ENCODE data around the gene TMEM82. TPM values are rescaled to one million over a fixed set of nuclear protein-coding genes. Genes with fewer than 3 reads are reported as not detected.
A peak's percentile ranks its signal among the peaks of the same experiment; 100 is the strongest.

Gene TMEM82
- polyA plus RNA-seq, 1 donor, result 15.6 TPM

DNA sequence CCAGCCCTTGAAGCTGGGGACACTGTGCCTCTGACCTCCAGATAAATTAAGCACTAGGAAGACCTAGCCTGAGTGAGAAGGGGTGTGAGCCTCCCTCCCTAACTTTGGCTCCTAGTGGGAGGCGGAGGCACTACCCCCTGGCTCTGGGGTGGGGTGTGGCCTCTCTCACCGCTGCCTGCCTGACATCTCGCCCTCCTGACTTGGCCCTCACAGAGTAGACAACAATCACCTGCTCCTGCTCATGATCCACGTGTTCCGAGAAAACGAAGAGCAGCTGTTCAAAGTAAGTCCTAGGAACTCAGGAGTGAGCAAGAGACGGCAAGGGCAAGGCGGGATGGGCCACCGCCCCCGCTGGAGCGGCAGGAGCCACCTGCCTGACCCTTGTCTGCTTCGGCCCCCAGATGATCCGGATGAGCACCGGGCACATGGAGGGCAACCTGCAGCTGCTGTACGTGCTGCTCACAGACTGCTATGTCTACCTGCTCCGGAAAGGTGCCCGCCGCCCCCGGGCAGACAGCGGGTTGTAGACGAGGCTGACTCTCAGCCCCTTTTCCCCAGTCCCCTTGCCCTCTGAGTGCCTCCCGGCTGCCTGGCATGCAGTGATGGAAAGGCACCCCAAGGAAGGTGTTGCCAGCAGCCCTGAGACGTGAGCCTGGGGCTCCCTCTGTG lies 14.3 kb upstream of the TMEM82 start:
- Histone ChIP-seq H3K9me3 (ENCODE audit: control insufficient read depth, low read depth, low read length) (no peaks in the 10 kb centered on the region), H3K36me3 (ENCODE audit: control insufficient read depth, insufficient read depth, low read length) (peaks cover 93% of the 10 kb centered on the region), H3K27me3 (ENCODE audit: control insufficient read depth, insufficient read depth, low read length) (no peaks in the 10 kb centered on the region), H3K27ac (ENCODE audit: low read length) (no peak overlapping the region), H3K4me3 (ENCODE audit: low read length) (no peak overlapping the region), H3K4me1 (ENCODE audit: control insufficient read depth, insufficient read depth, low read length) (no peaks in the 10 kb centered on the region)
- no CpG with 5 or more reads among the region's 23 CpGs for WGBS (ENCODE audit: insufficient coverage, low lambda C conversion rate)
- DNase-seq, result no peak

DNA sequence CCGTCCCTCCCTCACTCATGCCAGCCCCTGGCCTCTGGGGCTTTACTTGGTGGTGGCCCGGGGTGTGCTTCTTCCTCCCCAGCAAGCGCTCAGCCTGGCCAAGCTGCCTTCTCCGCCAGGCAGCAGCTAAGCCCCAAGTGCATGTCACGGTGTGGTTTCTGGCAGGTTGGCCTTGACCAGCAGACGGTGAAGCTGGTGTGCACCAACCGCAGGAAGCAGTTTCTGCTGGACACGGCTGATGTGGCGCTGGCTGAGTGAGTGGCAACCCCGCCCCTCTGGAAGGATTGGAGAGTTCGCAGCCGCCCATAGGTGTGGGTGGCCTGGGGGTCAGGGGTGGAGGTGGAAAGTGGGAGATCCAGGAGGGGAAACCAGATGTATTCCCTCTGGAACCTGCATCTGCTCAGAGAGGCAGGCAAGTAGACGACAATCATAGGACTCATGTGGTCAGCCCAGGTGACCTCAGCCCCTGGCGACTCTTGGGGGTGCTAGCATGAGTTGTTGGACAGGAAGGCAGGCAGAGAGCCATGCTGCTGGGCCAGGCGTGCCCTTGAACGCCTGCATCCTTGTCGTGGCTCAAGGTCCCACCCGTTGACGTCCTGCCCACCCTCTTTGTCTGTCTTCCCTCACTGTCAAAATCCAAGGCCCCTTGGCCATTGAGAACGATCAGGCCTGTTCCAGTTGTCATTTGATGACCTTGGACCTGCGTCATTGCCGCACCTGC lies 13.2 kb upstream of the TMEM82 start:
- peaks cover 94% of the 10 kb centered on the region for H3K36me3 ChIP-seq (ENCODE audit: control insufficient read depth, insufficient read depth, low read length)
- no peak overlapping the region for H3K27ac ChIP-seq (ENCODE audit: low read length)
- no peaks in the 10 kb centered on the region for H3K4me1 ChIP-seq (ENCODE audit: control insufficient read depth, insufficient read depth, low read length)
- WGBS (ENCODE audit: insufficient coverage, low lambda C conversion rate), result no CpG with 5 or more reads among the region's 22 CpGs
- no peak overlapping the region for H3K4me3 ChIP-seq (ENCODE audit: low read length)
- H3K9me3 ChIP-seq (ENCODE audit: control insufficient read depth, low read depth, low read length), result peaks cover 3% of the 10 kb centered on the region
- DNase-seq, result no peak
- H3K27me3 ChIP-seq (ENCODE audit: control insufficient read depth, insufficient read depth, low read length), result no peaks in the 10 kb centered on the region

DNA sequence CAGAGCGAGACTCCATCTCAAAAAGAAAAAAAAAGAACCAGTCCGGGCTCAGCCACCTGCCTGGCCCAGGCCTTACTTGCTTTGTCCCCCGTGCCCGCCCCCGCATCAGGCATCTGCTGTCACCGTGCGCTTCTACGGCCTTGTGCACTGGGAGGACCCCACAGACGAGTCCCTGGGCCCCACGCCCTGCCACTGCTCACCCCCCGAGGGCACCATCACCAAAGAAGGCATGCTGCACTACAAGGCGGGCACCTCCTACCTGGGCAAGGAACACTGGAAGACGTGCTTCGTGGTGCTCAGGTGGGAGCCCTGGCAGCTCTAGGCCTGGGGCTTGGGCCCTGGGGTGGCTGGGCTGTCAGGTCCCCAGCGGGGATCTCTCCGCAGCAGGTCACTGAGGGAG lies 11.9 kb upstream of the TMEM82 start:
- Histone ChIP-seq H3K27me3 (ENCODE audit: control insufficient read depth, insufficient read depth, low read length) (no peaks in the 10 kb centered on the region), H3K4me3 (ENCODE audit: low read length) (no peak overlapping the region), H3K4me1 (ENCODE audit: control insufficient read depth, insufficient read depth, low read length) (peaks cover 9% of the 10 kb centered on the region), H3K36me3 (ENCODE audit: control insufficient read depth, insufficient read depth, low read length) (peaks cover 92% of the 10 kb centered on the region), H3K27ac (ENCODE audit: low read length) (no peak overlapping the region), H3K9me3 (ENCODE audit: control insufficient read depth, low read depth, low read length) (peaks cover 3% of the 10 kb centered on the region)
- no peak for DNase-seq
- no CpG with 5 or more reads among the region's 16 CpGs for WGBS (ENCODE audit: insufficient coverage, low lambda C conversion rate)

DNA sequence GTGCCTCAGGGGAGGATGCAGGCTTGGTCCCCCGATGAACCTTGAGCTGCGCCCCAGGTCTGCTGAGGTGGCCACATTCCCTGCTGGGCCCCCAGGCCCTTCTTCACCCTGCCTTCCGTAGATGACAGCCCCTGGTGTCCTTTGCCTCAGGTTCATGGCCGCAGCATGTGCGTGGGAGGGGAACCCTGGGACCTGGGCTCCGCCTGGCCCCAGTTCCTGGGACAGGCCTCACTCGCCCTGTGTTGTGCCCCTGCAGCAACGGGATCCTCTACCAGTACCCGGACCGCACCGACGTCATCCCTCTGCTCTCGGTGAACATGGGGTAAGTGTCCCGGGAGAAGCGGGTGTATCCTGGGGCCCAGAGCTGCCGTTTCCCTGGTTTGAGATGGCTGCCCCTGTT lies 11.4 kb upstream of the TMEM82 start:
- Histone ChIP-seq H3K36me3 (ENCODE audit: control insufficient read depth, insufficient read depth, low read length) (peaks cover 87% of the 10 kb centered on the region), H3K27me3 (ENCODE audit: control insufficient read depth, insufficient read depth, low read length) (no peaks in the 10 kb centered on the region), H3K27ac (ENCODE audit: low read length) (no peak overlapping the region), H3K4me1 (ENCODE audit: control insufficient read depth, insufficient read depth, low read length) (peaks cover 14% of the 10 kb centered on the region), H3K4me3 (ENCODE audit: low read length) (no peak overlapping the region), H3K9me3 (ENCODE audit: control insufficient read depth, low read depth, low read length) (peaks cover 3% of the 10 kb centered on the region)
- no peak for DNase-seq
- WGBS (ENCODE audit: insufficient coverage, low lambda C conversion rate), result no CpG with 5 or more reads among the region's 16 CpGs

DNA sequence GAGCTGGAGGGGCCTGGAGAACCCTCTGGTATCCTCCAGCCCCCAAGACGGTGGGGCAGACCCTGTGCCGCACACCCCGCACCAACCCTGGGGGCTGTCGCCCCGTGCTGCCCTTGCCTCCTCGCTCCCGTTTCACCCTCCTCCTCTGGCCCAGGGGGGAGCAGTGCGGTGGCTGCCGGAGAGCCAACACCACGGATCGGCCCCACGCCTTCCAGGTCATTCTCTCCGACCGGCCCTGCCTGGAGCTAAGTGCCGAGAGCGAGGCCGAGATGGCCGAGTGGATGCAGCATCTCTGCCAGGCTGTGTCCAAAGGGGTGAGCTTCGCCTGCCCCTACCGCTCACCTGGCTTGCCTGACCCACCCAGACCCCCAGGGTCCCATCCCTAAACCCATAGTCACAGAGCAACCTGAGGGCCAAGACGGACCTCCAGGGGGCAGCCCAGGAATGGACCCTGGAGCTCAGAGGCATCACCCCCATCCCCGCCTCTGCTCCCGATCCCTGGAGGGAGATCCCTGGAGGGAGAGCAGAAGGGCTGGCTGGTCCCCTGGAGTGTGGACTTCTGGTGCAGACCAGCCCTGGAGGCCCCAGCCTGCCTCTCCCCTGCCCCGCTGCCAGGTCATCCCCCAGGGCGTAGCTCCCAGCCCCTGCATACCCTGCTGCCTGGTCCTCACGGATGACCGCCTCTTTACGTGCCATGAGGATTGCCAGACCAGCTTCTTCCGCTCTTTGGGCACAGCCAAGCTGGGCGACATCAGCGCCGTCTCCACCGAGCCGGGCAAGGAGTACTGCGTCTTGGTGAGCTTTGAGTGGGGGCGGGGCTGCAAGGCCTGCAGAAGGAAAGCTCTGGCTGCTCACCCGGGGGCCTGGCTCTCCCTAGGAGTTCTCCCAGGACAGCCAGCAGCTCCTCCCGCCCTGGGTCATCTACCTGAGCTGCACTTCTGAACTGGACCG lies 10.3 kb upstream of the TMEM82 start:
- H3K27ac ChIP-seq (ENCODE audit: low read length), result no peak overlapping the region
- H3K4me3 ChIP-seq (ENCODE audit: low read length), result no peak overlapping the region
- no CpG with 5 or more reads among the region's 39 CpGs for WGBS (ENCODE audit: insufficient coverage, low lambda C conversion rate)
- H3K36me3 ChIP-seq (ENCODE audit: control insufficient read depth, insufficient read depth, low read length), result peaks cover 77% of the 10 kb centered on the region
- peaks cover 25% of the 10 kb centered on the region for H3K4me1 ChIP-seq (ENCODE audit: control insufficient read depth, insufficient read depth, low read length)
- DNase-seq, result no peak
- H3K27me3 ChIP-seq (ENCODE audit: control insufficient read depth, insufficient read depth, low read length), result no peaks in the 10 kb centered on the region
- peaks cover 3% of the 10 kb centered on the region for H3K9me3 ChIP-seq (ENCODE audit: control insufficient read depth, low read depth, low read length)

DNA sequence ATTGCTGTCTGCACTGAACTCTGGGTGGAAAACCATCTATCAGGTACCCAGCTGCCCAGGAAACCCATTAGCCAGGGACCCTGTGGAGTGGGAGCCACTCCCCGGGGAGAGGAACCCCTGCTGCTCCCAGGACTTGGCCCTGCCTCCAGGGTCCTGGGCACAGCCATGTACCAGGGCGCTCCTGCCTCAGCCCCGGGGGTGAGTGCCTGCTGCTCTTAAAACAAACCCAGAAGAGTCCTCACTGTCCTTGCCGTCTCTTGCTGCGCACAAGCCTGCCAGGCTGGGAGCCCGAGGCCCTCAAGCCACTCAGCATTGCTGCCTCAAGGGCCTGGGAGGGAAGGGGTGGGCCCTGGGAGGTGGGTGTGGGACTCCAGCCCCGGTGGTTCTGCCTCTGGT lies 9.6 kb upstream of the TMEM82 start:
- DNase-seq, result no peak
- Histone ChIP-seq H3K4me3 (ENCODE audit: low read length) (no peak overlapping the region), H3K27ac (ENCODE audit: low read length) (no peak overlapping the region), H3K9me3 (ENCODE audit: control insufficient read depth, low read depth, low read length) (peaks cover 3% of the 10 kb centered on the region), H3K27me3 (ENCODE audit: control insufficient read depth, insufficient read depth, low read length) (no peaks in the 10 kb centered on the region), H3K4me1 (ENCODE audit: control insufficient read depth, insufficient read depth, low read length) (peaks cover 31% of the 10 kb centered on the region), H3K36me3 (ENCODE audit: control insufficient read depth, insufficient read depth, low read length) (peaks cover 70% of the 10 kb centered on the region)
- WGBS (ENCODE audit: insufficient coverage, low lambda C conversion rate), result no CpG with 5 or more reads among the region's 7 CpGs

DNA sequence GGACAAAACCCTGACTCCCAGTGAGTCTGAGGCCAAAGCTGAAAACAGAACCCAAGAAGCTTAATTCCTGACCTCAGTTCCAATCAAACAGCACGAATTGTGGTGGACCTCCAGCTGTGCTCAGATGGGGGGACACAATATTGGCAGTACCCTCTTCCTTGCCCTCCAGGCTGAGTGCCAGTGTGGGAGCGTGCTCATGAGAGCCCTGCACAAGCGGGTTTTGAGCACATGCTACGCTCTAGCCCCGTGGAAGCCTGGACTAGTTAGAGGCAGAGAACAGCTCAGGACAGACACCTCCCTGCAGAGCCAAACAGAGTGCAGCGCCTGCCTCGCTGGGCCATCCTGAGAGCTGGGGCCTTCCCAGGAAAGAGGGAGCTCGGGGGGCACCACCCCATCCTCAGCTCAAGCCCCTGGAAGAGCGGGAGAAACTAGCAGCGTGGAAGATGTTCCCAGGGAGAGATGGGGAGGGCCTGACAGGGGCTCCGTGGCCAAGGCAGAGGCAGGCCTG lies 9.0 kb upstream of the TMEM82 start:
- Histone ChIP-seq H3K27me3 (ENCODE audit: control insufficient read depth, insufficient read depth, low read length) (no peaks in the 10 kb centered on the region), H3K36me3 (ENCODE audit: control insufficient read depth, insufficient read depth, low read length) (peaks cover 64% of the 10 kb centered on the region), H3K9me3 (ENCODE audit: control insufficient read depth, low read depth, low read length) (peaks cover 3% of the 10 kb centered on the region), H3K4me1 (ENCODE audit: control insufficient read depth, insufficient read depth, low read length) (peaks cover 34% of the 10 kb centered on the region), H3K27ac (ENCODE audit: low read length) (no peak overlapping the region), H3K4me3 (ENCODE audit: low read length) (no peak overlapping the region)
- whole genome bisulfite sequencing (ENCODE audit: insufficient coverage, low lambda C conversion rate), result no CpG with 5 or more reads among the region's 11 CpGs
- DNase-seq, result no peak

DNA sequence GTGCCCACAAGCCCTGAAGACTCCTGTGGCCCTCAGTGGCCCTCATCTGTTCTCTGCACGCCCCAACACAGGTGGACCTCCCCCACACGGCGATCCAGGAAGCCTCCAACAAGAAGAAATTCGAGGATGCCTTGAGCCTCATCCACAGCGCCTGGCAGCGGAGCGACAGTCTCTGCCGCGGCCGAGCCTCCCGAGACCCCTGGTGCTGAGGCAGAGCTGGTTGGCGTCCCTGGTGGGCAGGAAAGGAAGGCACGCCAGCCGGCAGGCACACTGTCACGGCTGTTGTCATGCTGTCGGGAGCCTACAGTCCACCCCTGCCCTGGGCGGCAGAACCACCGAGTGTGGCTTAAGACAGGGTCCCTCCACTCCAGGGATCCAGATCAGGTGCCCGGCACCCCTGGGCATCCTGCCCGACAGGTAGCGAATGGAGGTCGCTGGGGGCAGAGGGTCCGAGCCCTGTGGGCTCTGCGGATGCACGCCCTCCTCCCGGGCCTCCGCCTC lies 8.5 kb upstream of the TMEM82 start:
- H3K27ac ChIP-seq (ENCODE audit: low read length), result no peak overlapping the region
- no CpG with 5 or more reads among the region's 27 CpGs for WGBS (ENCODE audit: insufficient coverage, low lambda C conversion rate)
- peaks cover 34% of the 10 kb centered on the region for H3K4me1 ChIP-seq (ENCODE audit: control insufficient read depth, insufficient read depth, low read length)
- peaks cover 59% of the 10 kb centered on the region for H3K36me3 ChIP-seq (ENCODE audit: control insufficient read depth, insufficient read depth, low read length)
- peaks cover 3% of the 10 kb centered on the region for H3K9me3 ChIP-seq (ENCODE audit: control insufficient read depth, low read depth, low read length)
- no peaks in the 10 kb centered on the region for H3K27me3 ChIP-seq (ENCODE audit: control insufficient read depth, insufficient read depth, low read length)
- DNase-seq, result no peak
- H3K4me3 ChIP-seq (ENCODE audit: low read length), result no peak overlapping the region

DNA sequence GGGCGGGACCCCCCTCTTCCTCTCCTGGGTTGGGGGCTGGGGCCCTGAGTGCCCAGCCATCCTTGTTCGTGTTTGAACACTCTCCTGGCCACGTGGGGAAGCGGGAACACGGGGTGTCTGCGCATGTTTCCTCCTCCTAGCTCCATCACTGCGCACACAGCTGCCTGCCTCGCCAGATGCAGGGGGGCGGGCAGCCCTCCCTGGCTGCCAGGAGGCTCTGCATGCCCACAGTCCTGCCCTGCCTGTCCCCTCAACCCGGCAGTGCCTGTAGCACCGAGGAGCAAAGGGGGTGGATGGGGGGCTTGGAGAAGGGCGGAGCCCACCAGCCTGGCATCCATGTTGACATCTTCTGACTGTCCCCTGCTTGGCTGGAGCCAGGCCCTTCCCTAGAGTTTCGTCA lies 8.0 kb upstream of the TMEM82 start:
- peaks cover 34% of the 10 kb centered on the region for H3K4me1 ChIP-seq (ENCODE audit: control insufficient read depth, insufficient read depth, low read length)
- no peaks in the 10 kb centered on the region for H3K27me3 ChIP-seq (ENCODE audit: control insufficient read depth, insufficient read depth, low read length)
- H3K4me3 ChIP-seq (ENCODE audit: low read length), result no peak overlapping the region
- H3K9me3 ChIP-seq (ENCODE audit: control insufficient read depth, low read depth, low read length), result peaks cover 3% of the 10 kb centered on the region
- no CpG with 5 or more reads among the region's 13 CpGs for WGBS (ENCODE audit: insufficient coverage, low lambda C conversion rate)
- DNase-seq, result no peak
- H3K36me3 ChIP-seq (ENCODE audit: control insufficient read depth, insufficient read depth, low read length), result peaks cover 59% of the 10 kb centered on the region
- H3K27ac ChIP-seq (ENCODE audit: low read length), result no peak overlapping the region

DNA sequence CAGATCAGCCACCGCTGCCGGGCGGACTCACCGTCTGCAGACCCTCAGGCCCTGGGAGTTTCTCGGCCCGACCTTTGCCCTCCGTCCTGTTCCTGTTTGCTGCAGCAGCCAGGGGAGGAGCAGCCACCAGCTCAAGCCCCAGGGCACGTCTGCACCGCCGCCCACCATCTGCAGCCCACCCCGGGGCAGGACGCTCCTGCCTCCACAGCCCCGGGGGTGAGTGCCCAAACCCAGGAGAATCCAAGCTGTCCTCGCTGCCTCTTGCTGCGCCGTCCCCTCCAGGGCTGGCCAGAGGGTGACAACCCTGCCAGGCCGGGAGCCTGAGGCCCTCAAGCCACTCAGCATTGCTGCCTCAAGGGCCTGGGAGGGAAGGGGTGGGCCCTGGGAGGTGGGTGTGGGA lies 7.4 kb upstream of the TMEM82 start:
- Histone ChIP-seq H3K27me3 (ENCODE audit: control insufficient read depth, insufficient read depth, low read length) (no peaks in the 10 kb centered on the region), H3K9me3 (ENCODE audit: control insufficient read depth, low read depth, low read length) (peaks cover 3% of the 10 kb centered on the region), H3K27ac (ENCODE audit: low read length) (no peak overlapping the region), H3K36me3 (ENCODE audit: control insufficient read depth, insufficient read depth, low read length) (peaks cover 56% of the 10 kb centered on the region), H3K4me3 (ENCODE audit: low read length) (no peak overlapping the region), H3K4me1 (ENCODE audit: control insufficient read depth, insufficient read depth, low read length) (peaks cover 34% of the 10 kb centered on the region)
- DNase-seq, result peak in 1 of 2 donors; percentile 38
- no CpG with 5 or more reads among the region's 17 CpGs for WGBS (ENCODE audit: insufficient coverage, low lambda C conversion rate)
